Hepatocyte (in vitro differentiated cells): ENCODE results near the gene NME3.

Experiments used
- CTCF ChIP-seq: fragments of 200-600 bp; sonication (generic); IDR thresholded peaks from 2 replicates; pipeline ENCODE4 v1.5.1; 2016; ENCODE audit warnings: antibody characterized with exemption, mild to moderate bottlenecking; ENCODE audit not compliant: poor library complexity
- EZH2 ChIP-seq: fragments of 200-600 bp; sonication (generic); IDR thresholded peaks from 2 replicates; pipeline ENCODE4 v1.6.1; 2016; ENCODE audit warnings: antibody characterized with exemption, mild to moderate bottlenecking, borderline replicate concordance
- EZH2phosphoT487 ChIP-seq: fragments of 200-600 bp; sonication (generic); IDR thresholded peaks from one replicate; pipeline ENCODE4 v1.6.1; 2018; ENCODE audit warnings: antibody characterized with exemption, mild to moderate bottlenecking, low read depth, moderate library complexity; ENCODE audit not compliant: unreplicated experiment, severe bottlenecking

GRCh38 chr16:1740234-1740633 is 31.1 kb downstream of the NME3 start:
- TF ChIP-seq EZH2, result no peak
- TF ChIP-seq CTCF, result no peak
- no peak for TF ChIP-seq EZH2phosphoT487
